HUES64 (cell line): Measurements from ENCODE around the gene GPC6.
"Not testable (repeated sequence)": the region's sequence is repeated elsewhere in the genome, so short reads cannot be mapped to it uniquely, and the experiment has no call there.

ENCODE experiments used
- H3K27ac ChIP-seq: 2 replicates; pipeline ENCODE4 v1.7.0; 2013; ENCODE audit warnings: low read depth, low read length, inconsistent platforms
- H3K27me3 ChIP-seq: 2 replicates; pipeline ENCODE4 v1.6.1; 2013; ENCODE audit warnings: mild to moderate bottlenecking, low read length; ENCODE audit not compliant: insufficient read depth
- H3K36me3 ChIP-seq: 2 replicates; pipeline ENCODE4 v1.6.1; 2013; ENCODE audit warnings: mild to moderate bottlenecking, low read length; ENCODE audit not compliant: insufficient read depth
- H3K4me1 ChIP-seq: 2 replicates; pipeline ENCODE4 v1.6.1; 2013; ENCODE audit warnings: mild to moderate bottlenecking, low read length, moderate library complexity; ENCODE audit not compliant: insufficient read depth
- H3K4me3 ChIP-seq: 2 replicates; pipeline ENCODE4 v1.5.1; 2013; ENCODE audit warnings: mild to moderate bottlenecking, low read length, moderate library complexity
- H3K9ac ChIP-seq: 2 replicates; pipeline ENCODE4 v1.6.1; 2013; ENCODE audit warnings: mild to moderate bottlenecking, low read depth, low read length
- H3K9me3 ChIP-seq: 2 replicates; pipeline ENCODE4 v1.6.1; 2013; ENCODE audit warnings: low read depth, low read length; ENCODE audit not compliant: insufficient read depth
- WGBS: fragments of 150-250, 120-280 bp; methylation state at CpG from one replicate; pipeline ENCODE4 v1.1.7; 2013; ENCODE audit warnings: missing lambda C conversion rate; 5-methylcytosine and 5-hydroxymethylcytosine counted together

Gene GPC6

DNA sequence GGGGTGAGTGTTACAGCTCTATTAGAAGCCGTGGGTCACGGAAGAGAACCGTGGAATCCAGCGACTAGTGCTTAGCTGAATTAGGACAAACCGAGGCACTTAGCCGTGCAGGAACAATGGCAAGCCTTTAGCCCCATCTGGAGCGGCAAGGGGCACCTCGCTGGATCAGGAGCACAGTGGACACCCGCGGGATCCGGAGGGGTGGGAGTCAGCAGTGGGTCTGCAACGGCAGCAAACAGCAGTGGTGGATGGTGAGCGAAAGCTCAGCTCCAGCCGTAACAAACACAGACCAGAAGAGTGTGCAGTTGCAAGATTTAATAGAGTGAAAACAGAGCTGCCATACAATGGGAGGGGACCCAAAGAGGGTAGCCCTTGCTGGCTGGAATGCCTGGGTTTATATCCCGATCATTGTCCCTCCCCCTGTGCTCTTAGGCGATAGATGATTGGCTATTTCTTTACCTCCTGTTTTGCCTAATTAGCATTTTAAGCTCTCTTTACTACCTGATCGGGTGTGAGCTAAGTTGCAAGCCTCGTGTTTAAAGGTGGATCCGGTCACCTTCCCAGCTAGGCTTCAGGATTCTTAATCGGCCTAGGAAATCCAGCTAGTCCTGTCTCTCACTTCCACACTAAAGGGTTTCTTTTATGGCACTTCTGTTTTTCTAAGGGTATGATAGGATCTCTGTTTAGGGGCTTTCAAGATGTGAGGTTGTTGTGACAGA lies 1076.4 kb downstream of the GPC6 start:
- not testable (repeated sequence) for H3K36me3 ChIP-seq, H3K9ac ChIP-seq, H3K27ac ChIP-seq, H3K27me3 ChIP-seq, H3K4me3 ChIP-seq, H3K9me3 ChIP-seq
- WGBS: 86% methylated on average over 20 of the region's 20 CpGs
- H3K4me1 ChIP-seq: peaks cover 16% of the 10 kb centered on the region

DNA sequence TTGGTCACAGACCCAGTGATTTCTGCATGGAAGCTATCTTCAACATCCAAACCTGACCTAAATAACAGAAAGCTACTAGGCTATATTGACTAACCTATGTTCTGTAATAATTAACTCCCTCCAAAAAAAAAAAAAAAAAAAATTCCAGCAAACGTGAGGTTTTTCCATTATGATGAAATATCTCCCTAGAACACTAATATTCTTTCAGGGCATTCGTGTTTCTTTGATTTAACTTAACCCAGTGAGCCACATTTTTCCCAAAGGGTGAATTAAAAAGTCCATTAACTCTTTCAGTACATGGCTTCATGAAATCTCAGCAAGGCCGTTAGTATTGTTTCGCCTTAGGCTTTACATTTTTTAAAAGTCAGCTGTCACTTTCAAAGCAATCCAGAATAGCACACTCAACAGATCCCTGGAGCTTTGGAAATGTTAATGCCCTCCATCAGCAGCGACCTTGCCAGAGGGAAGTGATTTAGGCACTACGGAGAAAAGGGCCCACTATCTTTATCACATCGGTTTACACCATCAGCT lies 1077.1 kb downstream of the GPC6 start:
- no peaks in the 10 kb centered on the region for H3K36me3 ChIP-seq
- peaks cover 16% of the 10 kb centered on the region for H3K4me1 ChIP-seq
- H3K9ac ChIP-seq: no peak overlapping the region
- H3K27ac ChIP-seq: no peak overlapping the region
- WGBS: 10% methylated on average over 5 of the region's 7 CpGs
- H3K4me3 ChIP-seq: no peak overlapping the region
- H3K27me3 ChIP-seq: no peaks in the 10 kb centered on the region
- no peaks in the 10 kb centered on the region for H3K9me3 ChIP-seq

- Histone ChIP-seq H3K4me3 (no peak overlapping the region), H3K36me3 (no peaks in the 10 kb centered on the region), H3K27me3 (no peaks in the 10 kb centered on the region), H3K9ac (no peak overlapping the region), H3K9me3 (no peaks in the 10 kb centered on the region), H3K27ac (no peak overlapping the region), H3K4me1 (peaks cover 16% of the 10 kb centered on the region)
- 100% methylated on average over 2 of the region's 2 CpGs for WGBS
Measured at GRCh38 chr13:94305033-94305432, 1078.4 kb downstream of the GPC6 start.

DNA sequence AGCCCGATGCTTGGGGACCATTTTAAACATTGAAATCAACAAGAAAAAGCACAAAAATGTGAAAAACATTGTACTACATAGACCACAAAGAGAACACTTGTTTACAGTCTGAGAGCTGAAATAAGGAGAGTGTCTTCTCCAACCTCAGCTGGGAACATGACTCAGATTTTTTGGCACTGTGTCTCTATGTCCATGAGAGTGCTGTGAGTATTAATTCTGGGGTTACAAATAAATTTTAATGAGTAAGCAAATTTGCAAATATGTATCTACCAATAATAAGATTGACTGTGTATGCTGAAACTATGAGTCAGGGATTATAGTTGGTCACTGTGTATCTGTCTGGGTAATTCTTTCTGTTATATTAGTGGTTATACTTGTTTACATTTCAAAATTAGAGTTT lies 1078.9 kb downstream of the GPC6 start:
- no peak overlapping the region for H3K9ac ChIP-seq
- no peak overlapping the region for H3K4me3 ChIP-seq
- peaks cover 16% of the 10 kb centered on the region for H3K4me1 ChIP-seq
- no peak overlapping the region for H3K27ac ChIP-seq
- no peaks in the 10 kb centered on the region for H3K9me3 ChIP-seq
- 100% methylated on average over 1 of the region's 1 CpG for WGBS
- no peaks in the 10 kb centered on the region for H3K36me3 ChIP-seq
- H3K27me3 ChIP-seq: no peaks in the 10 kb centered on the region

DNA sequence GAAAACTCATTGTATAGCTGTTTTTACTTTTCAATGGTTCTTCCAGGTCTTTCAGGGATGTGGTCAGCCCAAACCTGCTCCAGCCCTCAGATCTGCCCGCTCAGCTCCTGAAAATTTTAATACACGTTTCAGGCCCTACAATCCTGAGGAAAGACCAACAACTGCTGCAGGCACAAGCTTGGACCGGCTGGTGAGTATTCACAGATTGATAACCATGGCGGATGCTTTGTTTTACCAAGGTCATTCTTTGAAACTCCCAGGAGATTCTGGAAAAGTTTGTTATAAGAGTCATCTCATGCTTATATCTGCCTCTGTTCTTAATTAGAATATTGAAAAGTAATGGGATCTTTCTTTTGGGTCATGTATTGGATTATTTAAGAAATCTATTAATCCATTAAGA lies 1079.3 kb downstream of the GPC6 start:
- Histone ChIP-seq H3K4me3 (no peak overlapping the region), H3K4me1 (peaks cover 16% of the 10 kb centered on the region), H3K9me3 (no peaks in the 10 kb centered on the region), H3K9ac (no peak overlapping the region), H3K27ac (no peak overlapping the region), H3K36me3 (no peaks in the 10 kb centered on the region), H3K27me3 (no peaks in the 10 kb centered on the region)
- 89% methylated on average over 4 of the region's 4 CpGs for WGBS

GRCh38 chr13:94308832-94309231 lies 1082.2 kb downstream of the GPC6 start:
- H3K4me1 ChIP-seq: peaks cover 28% of the 10 kb centered on the region
- WGBS: 93% methylated on average over 3 of the region's 4 CpGs
- H3K9me3 ChIP-seq: no peaks in the 10 kb centered on the region
- H3K9ac ChIP-seq: no peak overlapping the region
- no peaks in the 10 kb centered on the region for H3K27me3 ChIP-seq
- no peak overlapping the region for H3K4me3 ChIP-seq
- no peaks in the 10 kb centered on the region for H3K36me3 ChIP-seq
- no peak overlapping the region for H3K27ac ChIP-seq

DNA sequence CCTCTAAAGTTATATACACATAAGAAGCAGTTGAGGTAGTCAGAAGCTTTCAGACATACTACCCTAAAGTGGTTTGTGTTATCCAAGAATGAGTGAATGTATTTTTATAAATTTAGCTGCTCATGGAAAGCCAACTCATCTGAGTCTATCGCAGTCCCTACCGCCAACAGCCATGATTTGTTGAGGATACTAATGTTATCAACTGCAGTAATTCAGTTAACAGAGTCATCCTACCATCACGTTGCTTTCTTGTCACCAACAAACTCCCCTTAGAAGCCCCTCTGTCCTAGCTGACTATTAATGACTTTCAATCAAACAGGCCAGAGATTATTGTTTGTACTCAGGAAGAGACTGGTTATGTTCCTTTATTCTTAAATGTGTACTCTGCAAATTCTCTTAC lies 1083.0 kb downstream of the GPC6 start:
- H3K9ac ChIP-seq: no peak overlapping the region
- WGBS: 94% methylated on average over 3 of the region's 3 CpGs
- H3K27me3 ChIP-seq: no peaks in the 10 kb centered on the region
- H3K27ac ChIP-seq: no peak overlapping the region
- no peaks in the 10 kb centered on the region for H3K36me3 ChIP-seq
- H3K4me3 ChIP-seq: no peak overlapping the region
- H3K4me1 ChIP-seq: peaks cover 20% of the 10 kb centered on the region
- no peaks in the 10 kb centered on the region for H3K9me3 ChIP-seq

DNA sequence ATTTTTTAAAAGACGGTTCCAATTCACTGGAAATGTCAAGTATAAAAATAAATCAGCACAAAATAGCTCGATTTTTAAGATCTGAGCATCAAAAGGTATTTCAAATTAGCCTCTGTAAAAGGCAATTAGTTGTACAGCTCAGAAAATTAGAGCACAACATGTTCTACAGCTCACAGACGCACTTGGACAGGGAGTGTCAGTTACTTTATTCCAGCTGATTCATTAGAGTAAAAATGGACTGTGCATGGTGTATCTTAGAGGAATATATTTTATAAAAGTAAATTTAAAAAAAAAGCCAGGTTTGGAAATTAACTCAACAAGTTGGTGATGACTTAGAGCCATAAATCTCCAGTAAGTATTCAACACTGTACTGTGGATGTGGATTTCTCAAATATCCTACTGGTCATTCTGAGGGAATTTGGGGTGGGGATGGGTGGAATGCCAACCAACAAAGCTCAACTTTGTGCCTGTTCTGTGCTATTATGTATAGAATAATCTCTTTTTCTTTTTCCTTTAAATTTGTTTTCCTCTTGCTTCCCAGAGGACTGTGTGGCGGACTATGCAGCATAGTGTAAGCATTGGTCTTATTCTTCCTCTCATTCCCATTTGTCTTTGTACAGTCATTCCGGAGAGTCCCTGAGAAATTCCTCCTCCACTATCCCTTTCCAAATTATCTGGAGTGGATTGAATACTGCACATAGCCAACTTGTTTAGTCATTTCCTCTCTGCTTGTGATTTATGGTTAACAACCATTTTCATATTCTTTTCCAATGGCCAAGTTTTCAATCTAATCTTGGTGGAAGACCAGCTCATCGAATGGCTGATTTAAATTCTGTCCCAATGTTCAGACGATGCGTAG lies 1083.6 kb downstream of the GPC6 start:
- Histone ChIP-seq H3K27ac (no peak overlapping the region), H3K4me1 (peaks cover 18% of the 10 kb centered on the region), H3K4me3 (no peak overlapping the region), H3K9me3 (no peaks in the 10 kb centered on the region), H3K36me3 (no peaks in the 10 kb centered on the region), H3K27me3 (no peaks in the 10 kb centered on the region), H3K9ac (no peak overlapping the region)
- WGBS: 92% methylated on average over 8 of the region's 8 CpGs

DNA sequence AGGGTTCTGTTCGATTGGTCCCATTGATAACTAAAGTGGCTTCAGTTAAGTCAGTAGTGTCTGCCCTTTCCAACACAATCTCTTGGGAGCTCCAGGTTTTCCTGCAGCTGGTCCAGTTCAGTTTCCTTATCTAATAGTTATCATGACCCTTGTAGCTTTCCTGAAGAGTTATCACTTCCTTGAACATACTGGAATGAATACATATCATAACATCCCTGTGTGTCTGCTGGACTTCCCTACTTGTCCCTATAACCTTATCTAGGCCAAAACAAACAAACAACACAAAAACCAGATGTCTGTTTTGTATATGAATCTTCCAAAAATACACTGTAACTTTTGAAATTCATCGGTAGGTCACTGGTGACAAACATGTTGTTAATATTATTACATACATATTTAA lies 1085.3 kb downstream of the GPC6 start:
- WGBS: 67% methylated on average over 1 of the region's 2 CpGs
- no peaks in the 10 kb centered on the region for H3K9me3 ChIP-seq
- H3K27me3 ChIP-seq: no peaks in the 10 kb centered on the region
- peaks cover 22% of the 10 kb centered on the region for H3K4me1 ChIP-seq
- H3K27ac ChIP-seq: no peak overlapping the region
- H3K36me3 ChIP-seq: no peaks in the 10 kb centered on the region
- no peak overlapping the region for H3K4me3 ChIP-seq
- H3K9ac ChIP-seq: no peak overlapping the region

DNA sequence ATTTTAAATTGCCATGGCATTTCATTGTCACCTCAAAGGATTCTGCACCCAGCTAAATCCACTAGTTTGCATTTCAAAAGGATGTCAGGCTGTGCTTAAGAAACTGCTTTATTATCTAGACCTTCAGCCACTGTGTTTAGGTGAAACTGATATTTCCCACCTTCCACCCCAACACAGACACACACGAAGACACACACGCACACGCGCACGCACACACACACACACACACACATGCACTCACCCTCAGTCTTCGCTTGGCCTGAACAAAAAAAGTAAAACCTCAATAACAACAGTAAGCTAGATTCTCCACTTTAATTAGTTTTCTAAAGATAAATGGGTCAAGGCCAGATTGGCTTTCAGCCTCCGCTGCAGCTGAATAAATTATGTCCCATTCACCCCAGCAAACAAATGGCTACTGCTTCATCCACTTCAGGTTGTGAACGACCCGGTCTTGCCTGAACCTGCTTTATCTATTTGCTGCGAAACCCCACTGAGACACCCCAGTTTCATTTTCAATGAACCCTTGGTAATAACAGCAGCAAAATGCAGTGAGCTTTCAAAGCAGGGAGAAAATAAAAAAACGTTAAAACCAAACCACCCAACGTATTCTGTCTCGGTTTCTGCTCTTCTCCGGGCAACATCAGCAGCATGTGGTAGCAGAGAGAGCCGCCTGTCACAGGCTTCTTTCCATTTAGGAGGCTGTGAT lies 1086.1 kb downstream of the GPC6 start:
- Histone ChIP-seq H3K27ac (no peak overlapping the region; the same call in 1 of the 2 replicates), H3K27me3 (no peaks in the 10 kb centered on the region), H3K4me1 (peaks cover 27% of the 10 kb centered on the region), H3K36me3 (no peaks in the 10 kb centered on the region), H3K9me3 (no peaks in the 10 kb centered on the region), H3K9ac (peak overlapping the region; percentile 30; the same call in 1 of the 2 replicates), H3K4me3 (no peak overlapping the region)
- WGBS: 67% methylated on average over 15 of the region's 15 CpGs
